ENCODE results near the gene WNT1. TPM values are rescaled to one million over a fixed set of nuclear protein-coding genes. Genes with fewer than 3 reads are reported as not detected.

Gene WNT1
- total and polyA plus RNA-seq, 9 of the 15 experiments (the other 6 are each of a cell fraction or from before 2014, with no cell fraction given), result not detected

- TF ChIP-seq ESRRA (IDR thresholded peaks at IDR 0.05; ENCODE audit: borderline replicate concordance, low read depth) (0 out of 2 replicates have a peak, but pooled peaks have one; percentile 27), SNIP1 (IDR thresholded peaks at IDR 0.05; ENCODE audit: low read depth) (no peak), GATAD2A (IDR thresholded peaks at IDR 0.05) (peak; percentile 69; the same call in 1 of the 2 replicates), NFIX (CRISPR knock-in tag; IDR thresholded peaks at IDR 0.05; ENCODE audit: low read depth) (no peak), ERF (CRISPR knock-in tag; IDR thresholded peaks at IDR 0.05) (no peak), ZNF436 (CRISPR knock-in tag; IDR thresholded peaks at IDR 0.05) (no peak), RAD21 (CRISPR knock-in tag; conservative IDR thresholded peaks at IDR 0.05 in 1 of 2, IDR thresholded peaks at IDR 0.05 in 1 of 2) (no peak), SIRT6 (IDR thresholded peaks at IDR 0.05; ENCODE audit: low read depth, low read length) (no peak), ELF2 (CRISPR knock-in tag; IDR thresholded peaks at IDR 0.05) (no peak), KAT2B (IDR thresholded peaks at IDR 0.05; ENCODE audit: low read depth, low read length) (no peak), TGIF2 (CRISPR knock-in tag; IDR thresholded peaks at IDR 0.05) (0 out of 2 replicates have a peak, but pooled peaks have one; percentile 39), ZNF316 (IDR thresholded peaks at IDR 0.05) (no peak)
- TF ChIP-seq, protein P1, sequence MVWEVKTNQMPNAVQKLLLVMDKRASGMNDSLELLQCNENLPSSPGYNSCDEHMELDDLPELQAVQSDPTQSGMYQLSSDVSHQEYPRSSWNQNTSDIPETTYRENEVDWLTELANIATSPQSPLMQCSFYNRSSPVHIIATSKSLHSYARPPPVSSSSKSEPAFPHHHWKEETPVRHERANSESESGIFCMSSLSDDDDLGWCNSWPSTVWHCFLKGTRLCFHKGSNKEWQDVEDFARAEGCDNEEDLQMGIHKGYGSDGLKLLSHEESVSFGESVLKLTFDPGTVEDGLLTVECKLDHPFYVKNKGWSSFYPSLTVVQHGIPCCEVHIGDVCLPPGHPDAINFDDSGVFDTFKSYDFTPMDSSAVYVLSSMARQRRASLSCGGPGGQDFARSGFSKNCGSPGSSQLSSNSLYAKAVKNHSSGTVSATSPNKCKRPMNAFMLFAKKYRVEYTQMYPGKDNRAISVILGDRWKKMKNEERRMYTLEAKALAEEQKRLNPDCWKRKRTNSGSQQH (CRISPR knock-in tag; IDR thresholded peaks at IDR 0.05), result no peak
- TF ChIP-seq, protein P2, sequence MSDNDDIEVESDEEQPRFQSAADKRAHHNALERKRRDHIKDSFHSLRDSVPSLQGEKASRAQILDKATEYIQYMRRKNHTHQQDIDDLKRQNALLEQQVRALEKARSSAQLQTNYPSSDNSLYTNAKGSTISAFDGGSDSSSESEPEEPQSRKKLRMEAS (CRISPR knock-in tag; IDR thresholded peaks at IDR 0.05), result no peak; the same call in 1 of the 2 replicates
- TF ChIP-seq, protein P3, sequence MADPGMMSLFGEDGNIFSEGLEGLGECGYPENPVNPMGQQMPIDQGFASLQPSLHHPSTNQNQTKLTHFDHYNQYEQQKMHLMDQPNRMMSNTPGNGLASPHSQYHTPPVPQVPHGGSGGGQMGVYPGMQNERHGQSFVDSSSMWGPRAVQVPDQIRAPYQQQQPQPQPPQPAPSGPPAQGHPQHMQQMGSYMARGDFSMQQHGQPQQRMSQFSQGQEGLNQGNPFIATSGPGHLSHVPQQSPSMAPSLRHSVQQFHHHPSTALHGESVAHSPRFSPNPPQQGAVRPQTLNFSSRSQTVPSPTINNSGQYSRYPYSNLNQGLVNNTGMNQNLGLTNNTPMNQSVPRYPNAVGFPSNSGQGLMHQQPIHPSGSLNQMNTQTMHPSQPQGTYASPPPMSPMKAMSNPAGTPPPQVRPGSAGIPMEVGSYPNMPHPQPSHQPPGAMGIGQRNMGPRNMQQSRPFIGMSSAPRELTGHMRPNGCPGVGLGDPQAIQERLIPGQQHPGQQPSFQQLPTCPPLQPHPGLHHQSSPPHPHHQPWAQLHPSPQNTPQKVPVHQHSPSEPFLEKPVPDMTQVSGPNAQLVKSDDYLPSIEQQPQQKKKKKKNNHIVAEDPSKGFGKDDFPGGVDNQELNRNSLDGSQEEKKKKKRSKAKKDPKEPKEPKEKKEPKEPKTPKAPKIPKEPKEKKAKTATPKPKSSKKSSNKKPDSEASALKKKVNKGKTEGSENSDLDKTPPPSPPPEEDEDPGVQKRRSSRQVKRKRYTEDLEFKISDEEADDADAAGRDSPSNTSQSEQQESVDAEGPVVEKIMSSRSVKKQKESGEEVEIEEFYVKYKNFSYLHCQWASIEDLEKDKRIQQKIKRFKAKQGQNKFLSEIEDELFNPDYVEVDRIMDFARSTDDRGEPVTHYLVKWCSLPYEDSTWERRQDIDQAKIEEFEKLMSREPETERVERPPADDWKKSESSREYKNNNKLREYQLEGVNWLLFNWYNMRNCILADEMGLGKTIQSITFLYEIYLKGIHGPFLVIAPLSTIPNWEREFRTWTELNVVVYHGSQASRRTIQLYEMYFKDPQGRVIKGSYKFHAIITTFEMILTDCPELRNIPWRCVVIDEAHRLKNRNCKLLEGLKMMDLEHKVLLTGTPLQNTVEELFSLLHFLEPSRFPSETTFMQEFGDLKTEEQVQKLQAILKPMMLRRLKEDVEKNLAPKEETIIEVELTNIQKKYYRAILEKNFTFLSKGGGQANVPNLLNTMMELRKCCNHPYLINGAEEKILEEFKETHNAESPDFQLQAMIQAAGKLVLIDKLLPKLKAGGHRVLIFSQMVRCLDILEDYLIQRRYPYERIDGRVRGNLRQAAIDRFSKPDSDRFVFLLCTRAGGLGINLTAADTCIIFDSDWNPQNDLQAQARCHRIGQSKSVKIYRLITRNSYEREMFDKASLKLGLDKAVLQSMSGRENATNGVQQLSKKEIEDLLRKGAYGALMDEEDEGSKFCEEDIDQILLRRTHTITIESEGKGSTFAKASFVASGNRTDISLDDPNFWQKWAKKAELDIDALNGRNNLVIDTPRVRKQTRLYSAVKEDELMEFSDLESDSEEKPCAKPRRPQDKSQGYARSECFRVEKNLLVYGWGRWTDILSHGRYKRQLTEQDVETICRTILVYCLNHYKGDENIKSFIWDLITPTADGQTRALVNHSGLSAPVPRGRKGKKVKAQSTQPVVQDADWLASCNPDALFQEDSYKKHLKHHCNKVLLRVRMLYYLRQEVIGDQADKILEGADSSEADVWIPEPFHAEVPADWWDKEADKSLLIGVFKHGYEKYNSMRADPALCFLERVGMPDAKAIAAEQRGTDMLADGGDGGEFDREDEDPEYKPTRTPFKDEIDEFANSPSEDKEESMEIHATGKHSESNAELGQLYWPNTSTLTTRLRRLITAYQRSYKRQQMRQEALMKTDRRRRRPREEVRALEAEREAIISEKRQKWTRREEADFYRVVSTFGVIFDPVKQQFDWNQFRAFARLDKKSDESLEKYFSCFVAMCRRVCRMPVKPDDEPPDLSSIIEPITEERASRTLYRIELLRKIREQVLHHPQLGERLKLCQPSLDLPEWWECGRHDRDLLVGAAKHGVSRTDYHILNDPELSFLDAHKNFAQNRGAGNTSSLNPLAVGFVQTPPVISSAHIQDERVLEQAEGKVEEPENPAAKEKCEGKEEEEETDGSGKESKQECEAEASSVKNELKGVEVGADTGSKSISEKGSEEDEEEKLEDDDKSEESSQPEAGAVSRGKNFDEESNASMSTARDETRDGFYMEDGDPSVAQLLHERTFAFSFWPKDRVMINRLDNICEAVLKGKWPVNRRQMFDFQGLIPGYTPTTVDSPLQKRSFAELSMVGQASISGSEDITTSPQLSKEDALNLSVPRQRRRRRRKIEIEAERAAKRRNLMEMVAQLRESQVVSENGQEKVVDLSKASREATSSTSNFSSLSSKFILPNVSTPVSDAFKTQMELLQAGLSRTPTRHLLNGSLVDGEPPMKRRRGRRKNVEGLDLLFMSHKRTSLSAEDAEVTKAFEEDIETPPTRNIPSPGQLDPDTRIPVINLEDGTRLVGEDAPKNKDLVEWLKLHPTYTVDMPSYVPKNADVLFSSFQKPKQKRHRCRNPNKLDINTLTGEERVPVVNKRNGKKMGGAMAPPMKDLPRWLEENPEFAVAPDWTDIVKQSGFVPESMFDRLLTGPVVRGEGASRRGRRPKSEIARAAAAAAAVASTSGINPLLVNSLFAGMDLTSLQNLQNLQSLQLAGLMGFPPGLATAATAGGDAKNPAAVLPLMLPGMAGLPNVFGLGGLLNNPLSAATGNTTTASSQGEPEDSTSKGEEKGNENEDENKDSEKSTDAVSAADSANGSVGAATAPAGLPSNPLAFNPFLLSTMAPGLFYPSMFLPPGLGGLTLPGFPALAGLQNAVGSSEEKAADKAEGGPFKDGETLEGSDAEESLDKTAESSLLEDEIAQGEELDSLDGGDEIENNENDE (IDR thresholded peaks at IDR 0.05; ENCODE audit: low read depth, low read length), result no peak
Measured at GRCh38 chr12:48956279-48957140, 21.6 kb upstream of the WNT1 start (continued).

All from K562 (cell line).